Keratinocyte (primary cell): ENCODE results near the gene SEC61A1. TPM values are rescaled to one million over a fixed set of nuclear protein-coding genes. Genes with fewer than 3 reads are reported as not detected.

Experiments used
- DNase-seq: peaks from one replicate; pipeline ENCODE4 v3.0.0-alpha.2; 2011; ENCODE audit warnings: low read depth, missing footprints, low spot score
- FAIRE-seq: peaks from 2 replicates; lab custom pipeline; 2011; peaks lifted over from hg19 to GRCh38; lab: Jason Lieb, UNC
- H2AFZ ChIP-seq: 2 replicates; pipeline ENCODE4 v1.6.0; 2012; ENCODE audit warnings: low read length, control low read depth, inconsistent platforms; ENCODE audit not compliant: control insufficient read depth
- H3K27ac ChIP-seq: 2 replicates; pipeline ENCODE4 v1.5.1; 2011; ENCODE audit warnings: low read length; ENCODE audit not compliant: control insufficient read depth, insufficient read depth
- H3K27me3 ChIP-seq: 3 replicates; pipeline ENCODE4 v1.6.0; 2011; ENCODE audit warnings: low read length; ENCODE audit not compliant: control insufficient read depth, insufficient read depth; ENCODE audit errors: extremely low read depth
- H3K36me3 ChIP-seq, 2 experiments: 2 replicates in 1 of 2; 3 replicates in 1 of 2; pipeline ENCODE4 v1.5.1; 2011; ENCODE audit warnings: low read length in 2 of 2, mild to moderate bottlenecking in 1 of 2; ENCODE audit not compliant: control insufficient read depth in 2 of 2, insufficient read depth in 2 of 2; ENCODE audit errors: extremely low read depth in 1 of 2
- H3K4me1 ChIP-seq: 3 replicates; pipeline ENCODE4 v1.5.1; 2011; ENCODE audit warnings: low read length; ENCODE audit not compliant: control insufficient read depth, insufficient read depth; ENCODE audit errors: extremely low read depth
- H3K4me2 ChIP-seq: 3 replicates; pipeline ENCODE4 v1.6.0; 2011; ENCODE audit warnings: low read depth, low read length; ENCODE audit not compliant: control insufficient read depth, insufficient read depth; ENCODE audit errors: extremely low read depth
- H3K4me3 ChIP-seq, 3 experiments: fragments of 200-600 bp in 1 of 3; sonication (generic) in 1 of 3; 2 replicates in 2 of 3; 3 replicates in 1 of 3; pipeline ENCODE4 v1.5.1; 2011 to 2016; ENCODE audit warnings: low read length in 3 of 3, mild to moderate bottlenecking in 3 of 3, control low read depth in 2 of 3, inconsistent platforms in 1 of 3, low read depth in 1 of 3, mixed read lengths in 1 of 3, mixed run types in 1 of 3, moderate library complexity in 1 of 3; ENCODE audit not compliant: control insufficient read depth in 2 of 3, insufficient read depth in 2 of 3; ENCODE audit errors: extremely low read depth in 1 of 3
- H3K79me2 ChIP-seq: 2 replicates; pipeline ENCODE4 v1.6.0; 2012; ENCODE audit warnings: low read length; ENCODE audit not compliant: control insufficient read depth, insufficient read depth
- H3K9ac ChIP-seq: 3 replicates; pipeline ENCODE4 v1.6.0; 2011; ENCODE audit warnings: low read length; ENCODE audit not compliant: control insufficient read depth, insufficient read depth; ENCODE audit errors: extremely low read depth
- H3K9me1 ChIP-seq: 3 replicates; pipeline ENCODE4 v1.6.0; 2011; ENCODE audit warnings: low read length; ENCODE audit not compliant: control insufficient read depth, insufficient read depth; ENCODE audit errors: extremely low read depth
- H3K9me3 ChIP-seq: 2 replicates; pipeline ENCODE4 v1.5.1; 2012; ENCODE audit warnings: low read depth, low read length; ENCODE audit not compliant: control insufficient read depth
- H4K20me1 ChIP-seq: 3 replicates; pipeline ENCODE4 v1.6.0; 2011; ENCODE audit warnings: low read length; ENCODE audit not compliant: control insufficient read depth, insufficient read depth; ENCODE audit errors: extremely low read depth
- EZH2 ChIP-seq: IDR thresholded peaks from one replicate; pipeline ENCODE4 v1.6.1; 2012; ENCODE audit warnings: inconsistent platforms, mild to moderate bottlenecking, low read length, moderate library complexity
- dilution Hi-C: fragments of 300-500 bp; cut with MboI; formaldehyde crosslinking; loops from one replicate; pipeline ENCODE4 v1.7.0; 2020; ENCODE audit warnings: low sequenced_read_pairs; ENCODE audit not compliant: extremely low pct_ligation_motif_present
- polyA plus RNA-seq, 5 experiments: library from polyadenylated mRNA; depleted of rRNA in 3 of 5; stranded (reverse) in 3 of 5; stranded (forward) in 1 of 5; unstranded in 1 of 5; fragments of >200 nt; gene quantifications; 1 replicate in 1 of 5; 2 replicates in 3 of 5; 3 replicates in 1 of 5; pipeline versions ENCODE4 v1.2.1 to v1.2.3, GENCODE V29; 2011 to 2012; ENCODE audit warnings: missing spikeins in 2 of 5, low read depth in 1 of 5, low replicate concordance in 1 of 5
- TF ChIP-seq, protein P1 (sequence below), 3 experiments: IDR thresholded peaks in 1 of 3; conservative IDR thresholded peaks in 1 of 3; optimal IDR thresholded peaks in 1 of 3; 2 replicates in 2 of 3; 3 replicates in 1 of 3; pipeline versions ENCODE3 to v1.5.1; 2011; ENCODE audit warnings: low read length in 3 of 3, mild to moderate bottlenecking in 3 of 3, moderate library complexity in 2 of 3, control low read depth in 1 of 3, inconsistent platforms in 1 of 3; ENCODE audit not compliant: insufficient read depth in 2 of 3; ENCODE audit errors: extremely low read depth in 1 of 3

Gene SEC61A1
- polyA plus RNA-seq, 1 donor (not counting 4 experiments of a cell fraction or from before 2014, with no cell fraction given), result 306 TPM

DNA sequence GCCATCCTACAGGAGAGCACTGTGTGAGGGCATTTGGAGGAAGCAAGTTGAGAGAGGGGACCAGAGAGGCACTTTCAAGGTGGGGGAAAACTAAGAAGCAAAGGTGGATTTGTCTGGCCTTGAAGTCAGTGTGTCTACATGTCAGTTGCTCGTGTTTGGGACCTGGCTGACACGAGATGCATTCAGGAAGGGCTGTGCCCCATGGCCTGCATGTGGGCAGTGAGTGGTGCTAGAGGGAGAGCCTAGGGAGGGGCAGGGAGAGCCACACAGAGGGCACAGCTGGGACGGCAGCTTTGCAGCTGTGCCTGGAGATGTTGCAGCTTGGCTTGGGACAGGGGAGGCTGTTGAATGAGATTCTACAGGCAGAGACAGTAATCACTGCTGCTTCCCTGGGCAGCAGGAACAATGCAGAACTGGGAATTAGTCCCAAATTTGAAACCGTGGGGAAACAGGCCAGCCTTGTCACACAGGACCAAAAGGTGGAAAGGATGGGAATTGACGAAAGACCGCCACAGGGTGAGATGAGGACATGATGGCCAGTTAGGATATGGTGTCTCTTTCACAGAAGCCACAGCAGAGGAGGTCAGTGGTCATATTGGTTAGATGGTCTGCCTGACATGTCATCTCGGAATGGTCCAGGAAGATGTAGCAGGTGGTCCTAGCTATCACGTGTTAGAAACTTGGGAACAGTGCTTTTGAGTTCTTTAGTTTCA, 10.0 kb downstream of the SEC61A1 start:
- Histone ChIP-seq H3K4me3 (no peak overlapping the region), H3K79me2 (peaks cover 44% of the 10 kb centered on the region), H4K20me1 (peaks cover 19% of the 10 kb centered on the region), H3K4me2 (peak overlapping the region; percentile 15), H2AFZ (no peak overlapping the region), H3K27ac (peak overlapping the region; percentile 70), H3K4me1 (peaks cover 29% of the 10 kb centered on the region), H3K9ac (no peak overlapping the region), H3K36me3 (peaks cover 49 to 54% of the 10 kb centered on the region in 2 experiments), H3K9me3 (no peaks in the 10 kb centered on the region), H3K9me1 (peaks cover 3% of the 10 kb centered on the region), H3K27me3 (no peaks in the 10 kb centered on the region)
- dilution Hi-C loops, result no loop called here
- DNase-seq, result no peak
- FAIRE-seq, result no peak
- TF ChIP-seq EZH2, result no peak
- TF ChIP-seq, protein P1, sequence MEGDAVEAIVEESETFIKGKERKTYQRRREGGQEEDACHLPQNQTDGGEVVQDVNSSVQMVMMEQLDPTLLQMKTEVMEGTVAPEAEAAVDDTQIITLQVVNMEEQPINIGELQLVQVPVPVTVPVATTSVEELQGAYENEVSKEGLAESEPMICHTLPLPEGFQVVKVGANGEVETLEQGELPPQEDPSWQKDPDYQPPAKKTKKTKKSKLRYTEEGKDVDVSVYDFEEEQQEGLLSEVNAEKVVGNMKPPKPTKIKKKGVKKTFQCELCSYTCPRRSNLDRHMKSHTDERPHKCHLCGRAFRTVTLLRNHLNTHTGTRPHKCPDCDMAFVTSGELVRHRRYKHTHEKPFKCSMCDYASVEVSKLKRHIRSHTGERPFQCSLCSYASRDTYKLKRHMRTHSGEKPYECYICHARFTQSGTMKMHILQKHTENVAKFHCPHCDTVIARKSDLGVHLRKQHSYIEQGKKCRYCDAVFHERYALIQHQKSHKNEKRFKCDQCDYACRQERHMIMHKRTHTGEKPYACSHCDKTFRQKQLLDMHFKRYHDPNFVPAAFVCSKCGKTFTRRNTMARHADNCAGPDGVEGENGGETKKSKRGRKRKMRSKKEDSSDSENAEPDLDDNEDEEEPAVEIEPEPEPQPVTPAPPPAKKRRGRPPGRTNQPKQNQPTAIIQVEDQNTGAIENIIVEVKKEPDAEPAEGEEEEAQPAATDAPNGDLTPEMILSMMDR (optimal IDR thresholded peaks at IDR 0.05 in 1 of 3, IDR thresholded peaks at IDR 0.05 in 1 of 3, conservative IDR thresholded peaks at IDR 0.05 in 1 of 3; ENCODE audit: extremely low read depth in 1 of 3, insufficient read depth in 2 of 3, low read length in 3 of 3), result no peak

DNA sequence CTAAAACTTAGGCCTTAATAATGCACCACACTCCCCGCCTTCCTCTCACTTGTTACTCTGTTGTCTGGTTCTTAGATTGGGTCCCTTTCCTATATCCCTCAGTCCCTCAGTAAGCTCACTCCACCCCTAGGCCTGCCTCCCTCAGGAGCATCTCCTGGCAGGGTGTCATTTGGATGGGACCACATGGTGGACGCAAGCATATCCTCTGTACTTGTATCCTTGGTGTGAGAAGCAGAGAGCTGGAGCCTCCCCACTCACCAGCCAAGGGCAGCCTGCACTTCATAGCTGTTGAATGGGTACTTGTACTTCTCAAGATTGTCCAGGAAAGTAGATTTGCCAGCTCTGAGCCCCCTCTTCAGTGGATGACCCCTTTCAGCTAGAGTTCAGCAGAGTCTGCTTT, 11.6 kb downstream of the SEC61A1 start:
- Histone ChIP-seq H3K9me1 (peaks cover 3% of the 10 kb centered on the region), H3K4me3 (no peak overlapping the region), H3K27ac (no peak overlapping the region), H3K9ac (no peak overlapping the region), H4K20me1 (peaks cover 30% of the 10 kb centered on the region), H3K4me2 (no peak overlapping the region), H3K9me3 (no peaks in the 10 kb centered on the region), H2AFZ (no peak overlapping the region), H3K27me3 (no peaks in the 10 kb centered on the region), H3K36me3 (peaks cover 64 to 70% of the 10 kb centered on the region in 2 experiments), H3K79me2 (peaks cover 44% of the 10 kb centered on the region), H3K4me1 (peaks cover 29% of the 10 kb centered on the region)
- DNase-seq, result no peak
- dilution Hi-C loops, result no loop called here
- TF ChIP-seq, protein P1 (optimal IDR thresholded peaks at IDR 0.05 in 1 of 3, IDR thresholded peaks at IDR 0.05 in 1 of 3, conservative IDR thresholded peaks at IDR 0.05 in 1 of 3; ENCODE audit: extremely low read depth in 1 of 3, insufficient read depth in 2 of 3, low read length in 3 of 3), result no peak
- no peak for TF ChIP-seq EZH2
- no peak for FAIRE-seq
